Prostate gland (tissue), 2 donors: ENCODE data around the gene CD58. TPM values are rescaled to one million over a fixed set of nuclear protein-coding genes. Genes with fewer than 3 reads are reported as not detected.

Experiments
- DNase-seq: peaks from one replicate; pipeline ENCODE4 v3.0.0-alpha.2; 2019; ENCODE audit warnings: low spot score
- H3K27ac ChIP-seq, 2 donors: fragments of 200-600 bp; sonication (generic); 2 replicates each; pipeline ENCODE4 v1.5.1; 2017 to 2019
- H3K27me3 ChIP-seq: fragments of 200-600 bp; sonication (generic); replicated peaks from 2 replicates; pipeline ENCODE4 v1.5.1; 2019; ENCODE audit not compliant: insufficient read depth
- H3K36me3 ChIP-seq, 2 donors: fragments of 200-600 bp; sonication (generic); 1 replicate in 1 of 2; 2 replicates in 1 of 2; pipeline versions ENCODE4 v1.5.1 to v1.8.1; 2017 to 2019
- H3K4me1 ChIP-seq: fragments of 200-600 bp; sonication (generic); replicated peaks from 2 replicates; pipeline ENCODE4 v1.5.1; 2019
- H3K4me3 ChIP-seq, 2 donors: fragments of 200-600 bp; sonication (generic); 2 replicates each; pipeline ENCODE4 v1.5.1; 2017 to 2019
- H3K9me3 ChIP-seq: fragments of 200-600 bp; sonication (generic); 2 replicates; pipeline ENCODE4 v1.5.1; 2017
- CTCF ChIP-seq, 4 experiments: fragments of 200-600 bp in 2 of 4; fragments of 450-650 bp in 2 of 4; sonication (generic) in 2 of 4; IDR thresholded peaks; 1 replicate in 3 of 4; 2 replicates in 1 of 4; pipeline ENCODE4 v1.5.1; 2016 to 2019; ENCODE audit warnings: antibody characterized with exemption in 4 of 4, mild to moderate bottlenecking in 2 of 4, moderate library complexity in 2 of 4
- POLR2A ChIP-seq: fragments of 450-650 bp; IDR thresholded peaks from one replicate; pipeline ENCODE4 v1.6.1; 2016; ENCODE audit warnings: antibody characterized with exemption, mild to moderate bottlenecking
- POLR2AphosphoS5 ChIP-seq: sonication (generic); formaldehyde crosslinking; IDR thresholded peaks from one replicate; pipeline ENCODE4 v1.6.1; 2017; ENCODE audit warnings: antibody characterized with exemption
- WGBS: methylation state at CpG from one replicate; pipeline ENCODE4 v1.1.5; 2018; 5-methylcytosine and 5-hydroxymethylcytosine counted together
- intact Hi-C: fragments of 100-400 bp; cut with DNase I; formaldehyde crosslinking; loops from one replicate; pipeline ENCODE4 v1.14.2; 2022
- total RNA-seq, 2 donors: library from RNA; depleted of rRNA; stranded (reverse); fragments of >200 nt; gene quantifications; one replicate each; pipeline ENCODE4 v1.1.0, GENCODE V29; 2016

The CD58 gene
- total RNA-seq, 2 donors from 2014 or later: 10.4 to 13.7 TPM

GRCh38 chr1:116497656-116498055, 73.2 kb downstream of the CD58 start:
- Histone ChIP-seq H3K27ac (no peak overlapping the region), H3K27me3 (no peaks in the 10 kb centered on the region), H3K4me3 (no peak overlapping the region), H3K36me3 (no peaks in the 10 kb centered on the region), H3K9me3 (no peaks in the 10 kb centered on the region), H3K4me1 (no peaks in the 10 kb centered on the region)
- intact Hi-C loops: loop anchor here (2.0 kb wide), 1 partner anchor 359 kb away; no protein-coding TSS in a partner anchor
- WGBS: 93% methylated on average over 4 of the region's 4 CpGs
- DNase-seq: no peak
- no peak for TF ChIP-seq CTCF (IDR thresholded peaks at IDR 0.05)
- TF ChIP-seq POLR2AphosphoS5: no peak
- TF ChIP-seq POLR2A: no peak

GRCh38 chr1:116496898-116497297, 73.9 kb downstream of the CD58 start:
- Histone ChIP-seq H3K9me3 (no peaks in the 10 kb centered on the region), H3K27ac (no peak overlapping the region), H3K4me1 (no peaks in the 10 kb centered on the region), H3K36me3 (no peaks in the 10 kb centered on the region), H3K4me3 (no peak overlapping the region), H3K27me3 (no peaks in the 10 kb centered on the region)
- DNase-seq: no peak
- intact Hi-C loops: no loop called here
- TF ChIP-seq POLR2AphosphoS5: no peak
- no peak for TF ChIP-seq CTCF (IDR thresholded peaks at IDR 0.05)
- TF ChIP-seq POLR2A: no peak
- 92% methylated on average over 2 of the region's 2 CpGs for WGBS

- intact Hi-C loops: no loop called here
- Histone ChIP-seq H3K4me1 (no peaks in the 10 kb centered on the region), H3K4me3 (no peak overlapping the region), H3K27me3 (no peaks in the 10 kb centered on the region), H3K9me3 (no peaks in the 10 kb centered on the region), H3K27ac (no peak overlapping the region), H3K36me3 (no peaks in the 10 kb centered on the region)
- 68% methylated on average over 3 of the region's 3 CpGs for WGBS
- TF ChIP-seq POLR2A (no peak), POLR2AphosphoS5 (no peak), CTCF (IDR thresholded peaks at IDR 0.05) (no peak)
- DNase-seq: no peak
These were observed 74.4 kb downstream of the CD58 start for GRCh38 chr1:116496380-116496779.

GRCh38 chr1:116495535-116495934, 75.3 kb downstream of the CD58 start:
- 31% methylated on average over 4 of the region's 4 CpGs for WGBS
- TF ChIP-seq POLR2A: no peak
- TF ChIP-seq CTCF (IDR thresholded peaks at IDR 0.05): no peak
- no peak for TF ChIP-seq POLR2AphosphoS5
- H3K36me3 ChIP-seq: no peaks in the 10 kb centered on the region
- intact Hi-C loops: no loop called here
- H3K27ac ChIP-seq: no peak overlapping the region
- H3K4me1 ChIP-seq: no peaks in the 10 kb centered on the region
- no peak overlapping the region for H3K4me3 ChIP-seq
- H3K9me3 ChIP-seq: no peaks in the 10 kb centered on the region
- H3K27me3 ChIP-seq: no peaks in the 10 kb centered on the region
- no peak for DNase-seq

GRCh38 chr1:116494745-116495144, 76.1 kb downstream of the CD58 start:
- Histone ChIP-seq H3K4me3 (no peak overlapping the region), H3K27ac (no peak overlapping the region), H3K36me3 (no peaks in the 10 kb centered on the region), H3K9me3 (no peaks in the 10 kb centered on the region), H3K27me3 (no peaks in the 10 kb centered on the region), H3K4me1 (no peaks in the 10 kb centered on the region)
- WGBS: 79% methylated on average over 2 of the region's 2 CpGs
- no peak for DNase-seq
- TF ChIP-seq CTCF (IDR thresholded peaks at IDR 0.05) (no peak), POLR2A (no peak), POLR2AphosphoS5 (no peak)
- intact Hi-C loops: no loop called here
